ENCODE results near the gene PPP4R3B.

PPP4R3B gene

GRCh38 chr2:55511508-55512124 lies 105.8 kb downstream of the PPP4R3B start:
- DNase-seq (ENCODE audit: low spot score), result no peak

GRCh38 chr2:55502590-55503141 lies 114.8 kb downstream of the PPP4R3B start:
- DNase-seq (ENCODE audit: low spot score), result no peak

- DNase-seq (ENCODE audit: low spot score), result no peak
These were observed 117.4 kb downstream of the PPP4R3B start for GRCh38 chr2:55500025-55500424.

GRCh38 chr2:55498582-55498981 lies 118.8 kb downstream of the PPP4R3B start:
- no peak for DNase-seq (ENCODE audit: low spot score)
